ENCODE measurements around the gene TAC3.

- no peak for TF ChIP-seq CTCF (IDR thresholded peaks at IDR 0.05; ENCODE audit: poor library complexity)
- TF ChIP-seq EZH2phosphoT487 (IDR thresholded peaks at IDR 0.05; ENCODE audit: low read depth, severe bottlenecking, unreplicated experiment), result no peak
- no peak for TF ChIP-seq EZH2 (IDR thresholded peaks at IDR 0.05; ENCODE audit: borderline replicate concordance)
Observed at GRCh38 chr12:57027011-57027804, 10.9 kb upstream of the TAC3 start.

Data from hepatocyte (in vitro differentiated cells).